HEK293 (cell line): Measurements from ENCODE around the gene HPS4.

Experiments used
- CTCF ChIA-PET: fragments of 350-600 bp; formaldehyde crosslinking; extraction: SDS; loops from one replicate; lab custom pipeline; 2021; ENCODE audit warnings: antibody characterized with exemption; lab: Yijun Ruan, JAX
- POLR2A ChIA-PET: fragments of 300-600 bp; formaldehyde crosslinking; extraction: SDS; loops from one replicate; lab custom pipeline; 2020; ENCODE audit warnings: antibody characterized with exemption, inconsistent platforms; lab: Yijun Ruan, JAX
- H3K27ac ChIP-seq: fragments of 200-500 bp; sonication (Bioruptor generic); 2 replicates; pipeline ENCODE4 v1.5.1; 2014; ENCODE audit warnings: low read depth, low read length, control low read depth, inconsistent platforms; ENCODE audit errors: extremely low read depth
- H3K36me3 ChIP-seq, 2 experiments: fragments of 200-500 bp in 1 of 2; sonication (Bioruptor generic) in 1 of 2; 1 replicate in 1 of 2; 2 replicates in 1 of 2; pipeline ENCODE4 v1.5.1; 2014 to 2017; ENCODE audit warnings: inconsistent platforms in 2 of 2, low read length in 2 of 2; ENCODE audit not compliant: control insufficient read depth in 2 of 2, insufficient read depth in 1 of 2
- H3K4me1 ChIP-seq: fragments of 200-500 bp; sonication (Bioruptor generic); 2 replicates; pipeline ENCODE4 v1.5.1; 2014; ENCODE audit warnings: mild to moderate bottlenecking, low read length, inconsistent platforms; ENCODE audit not compliant: control insufficient read depth, insufficient read depth
- H3K4me3 ChIP-seq: 2 replicates; pipeline ENCODE4 v1.5.1; 2011; ENCODE audit warnings: low read depth, mild to moderate bottlenecking, control low read depth, low read length, moderate library complexity
- H3K9me3 ChIP-seq: fragments of 200-500 bp; sonication (Bioruptor generic); 2 replicates; pipeline ENCODE4 v1.5.1; 2014; ENCODE audit warnings: low read depth, low read length, inconsistent platforms; ENCODE audit not compliant: control insufficient read depth, insufficient read depth
- KLF8 ChIP-seq: fragments of 450-650 bp; formaldehyde crosslinking; IDR thresholded peaks from 2 replicates; pipeline ENCODE4 v1.5.1; 2016; ENCODE audit warnings: missing biosample characterization, missing genetic modification characterization
- REPIN1 ChIP-seq: fragments of 450-650 bp; formaldehyde crosslinking; IDR thresholded peaks from 2 replicates; pipeline ENCODE4 v1.5.1; 2017; ENCODE audit warnings: missing biosample characterization, missing genetic modification characterization, low read depth
- ZEB2 ChIP-seq: fragments of 450-650 bp; formaldehyde crosslinking; IDR thresholded peaks from 2 replicates; pipeline ENCODE4 v1.5.1; 2016; ENCODE audit warnings: missing biosample characterization, missing genetic modification characterization
- ZNF133 ChIP-seq: fragments of 450-650 bp; formaldehyde crosslinking; IDR thresholded peaks from 2 replicates; pipeline ENCODE4 v1.5.1; 2016; ENCODE audit warnings: missing biosample characterization, missing genetic modification characterization
- ZNF140 ChIP-seq: fragments of 450-650 bp; formaldehyde crosslinking; IDR thresholded peaks from 2 replicates; pipeline ENCODE4 v1.5.1; 2016; ENCODE audit warnings: missing biosample characterization, missing genetic modification characterization
- ZNF311 ChIP-seq: fragments of 450-650 bp; formaldehyde crosslinking; IDR thresholded peaks from 2 replicates; pipeline ENCODE4 v1.5.1; 2017; ENCODE audit warnings: missing biosample characterization, missing genetic modification characterization, borderline replicate concordance
- ZNF335 ChIP-seq: fragments of 450-650 bp; formaldehyde crosslinking; conservative IDR thresholded peaks from 2 replicates; pipeline ENCODE4 v1.5.1; 2016; ENCODE audit warnings: missing biosample characterization, missing genetic modification characterization
- ZNF354C ChIP-seq: fragments of 450-650 bp; formaldehyde crosslinking; IDR thresholded peaks from 2 replicates; pipeline ENCODE4 v1.5.1; 2016; ENCODE audit warnings: missing biosample characterization, missing genetic modification characterization, low read depth, borderline replicate concordance
- ZNF394 ChIP-seq: fragments of 450-650 bp; formaldehyde crosslinking; IDR thresholded peaks from 2 replicates; pipeline ENCODE4 v1.5.1; 2016; ENCODE audit warnings: missing biosample characterization, missing genetic modification characterization, mild to moderate bottlenecking, moderate library complexity, borderline replicate concordance
- ZNF514 ChIP-seq: fragments of 450-650 bp; formaldehyde crosslinking; IDR thresholded peaks from 2 replicates; pipeline ENCODE4 v1.5.1; 2016; ENCODE audit warnings: missing biosample characterization, missing genetic modification characterization
- ZNF654 ChIP-seq: fragments of 450-650 bp; formaldehyde crosslinking; IDR thresholded peaks from 2 replicates; pipeline ENCODE4 v1.5.1; 2016; ENCODE audit warnings: low read depth, missing biosample characterization, missing genetic modification characterization
- ZNF747 ChIP-seq: fragments of 450-650 bp; formaldehyde crosslinking; IDR thresholded peaks from 2 replicates; pipeline ENCODE4 v1.5.1; 2016; ENCODE audit warnings: missing biosample characterization, missing genetic modification characterization
- ZNF776 ChIP-seq: fragments of 450-650 bp; formaldehyde crosslinking; IDR thresholded peaks from 2 replicates; pipeline ENCODE4 v1.5.0; 2017; ENCODE audit warnings: missing biosample characterization, missing genetic modification characterization, borderline replicate concordance
- ZNF837 ChIP-seq: fragments of 450-650 bp; formaldehyde crosslinking; IDR thresholded peaks from 2 replicates; pipeline ENCODE4 v1.5.1; 2016; ENCODE audit warnings: missing biosample characterization, missing genetic modification characterization
- ZSCAN23 ChIP-seq: fragments of 450-650 bp; formaldehyde crosslinking; IDR thresholded peaks from 2 replicates; pipeline ENCODE4 v1.5.1; 2016; ENCODE audit warnings: missing biosample characterization, missing genetic modification characterization
- TF ChIP-seq, protein P1 (sequence below): fragments of 450-650 bp; formaldehyde crosslinking; IDR thresholded peaks from 2 replicates; pipeline ENCODE4 v1.5.1; 2017; ENCODE audit warnings: missing biosample characterization, missing genetic modification characterization
- TF ChIP-seq, protein P2 (sequence below): fragments of 450-650 bp; formaldehyde crosslinking; conservative IDR thresholded peaks from 2 replicates; pipeline ENCODE4 v1.5.1; 2016; ENCODE audit warnings: low read depth, missing biosample characterization, missing genetic modification characterization
- TF ChIP-seq, protein P3 (sequence below): fragments of 450-650 bp; formaldehyde crosslinking; IDR thresholded peaks from 2 replicates; pipeline ENCODE4 v1.5.1; 2016; ENCODE audit warnings: missing biosample characterization, missing genetic modification characterization
- TF ChIP-seq, protein P4 (sequence below): fragments of 450-650 bp; formaldehyde crosslinking; IDR thresholded peaks from 2 replicates; pipeline ENCODE4 v1.5.1; 2017; ENCODE audit warnings: missing biosample characterization, missing genetic modification characterization
- TF ChIP-seq, protein P5 (sequence below): fragments of 450-650 bp; formaldehyde crosslinking; IDR thresholded peaks from 2 replicates; pipeline ENCODE4 v1.5.1; 2016; ENCODE audit warnings: missing biosample characterization, missing genetic modification characterization
- TF ChIP-seq, protein P6 (sequence below): fragments of 450-650 bp; IDR thresholded peaks from 2 replicates; pipeline ENCODE4 v1.5.1; 2018; ENCODE audit warnings: missing biosample characterization, missing genetic modification characterization

HPS4 gene

DNA sequence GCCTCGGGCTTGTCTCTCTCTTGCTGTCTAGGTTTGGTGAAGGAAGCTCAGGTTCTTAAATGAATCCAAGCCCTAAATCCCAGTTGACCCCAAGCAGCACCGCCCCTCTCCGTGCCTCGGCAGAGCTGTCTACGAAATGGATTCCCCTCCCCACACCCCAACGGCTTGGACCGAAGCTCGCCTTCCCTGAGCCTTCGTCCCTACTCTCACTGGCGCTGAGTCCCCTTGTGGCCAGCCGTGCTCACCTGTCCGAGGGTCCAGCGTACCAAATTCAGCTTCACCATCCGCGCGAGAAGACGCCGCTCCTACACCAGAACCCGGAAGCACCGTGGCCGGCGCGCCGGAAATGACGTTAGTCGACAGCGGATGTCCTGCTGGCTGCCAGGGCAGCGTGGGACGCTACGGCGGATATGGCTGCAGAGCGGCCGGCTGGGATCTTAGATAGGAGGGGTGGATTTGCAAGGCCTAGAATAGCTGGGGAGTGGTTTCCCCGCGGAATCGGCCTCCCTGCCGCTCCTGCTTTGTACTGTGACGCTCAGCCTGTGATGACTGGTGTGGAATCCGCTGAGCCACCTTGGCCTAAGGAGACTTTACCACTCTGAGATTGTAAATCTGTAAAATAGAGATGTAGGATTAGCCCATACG lies 28.7 kb upstream of the HPS4 start, which contains the start of gene TFIP11 (continued):
- TF ChIP-seq, protein P1, sequence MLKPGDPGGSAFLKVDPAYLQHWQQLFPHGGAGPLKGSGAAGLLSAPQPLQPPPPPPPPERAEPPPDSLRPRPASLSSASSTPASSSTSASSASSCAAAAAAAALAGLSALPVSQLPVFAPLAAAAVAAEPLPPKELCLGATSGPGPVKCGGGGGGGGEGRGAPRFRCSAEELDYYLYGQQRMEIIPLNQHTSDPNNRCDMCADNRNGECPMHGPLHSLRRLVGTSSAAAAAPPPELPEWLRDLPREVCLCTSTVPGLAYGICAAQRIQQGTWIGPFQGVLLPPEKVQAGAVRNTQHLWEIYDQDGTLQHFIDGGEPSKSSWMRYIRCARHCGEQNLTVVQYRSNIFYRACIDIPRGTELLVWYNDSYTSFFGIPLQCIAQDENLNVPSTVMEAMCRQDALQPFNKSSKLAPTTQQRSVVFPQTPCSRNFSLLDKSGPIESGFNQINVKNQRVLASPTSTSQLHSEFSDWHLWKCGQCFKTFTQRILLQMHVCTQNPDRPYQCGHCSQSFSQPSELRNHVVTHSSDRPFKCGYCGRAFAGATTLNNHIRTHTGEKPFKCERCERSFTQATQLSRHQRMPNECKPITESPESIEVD (tag by site-specific recombination) = no peak
- TF ChIP-seq ZNF133 (tag by site-specific recombination) = no peak
- no peak for TF ChIP-seq ZNF311
- no peak for TF ChIP-seq REPIN1 (tag by site-specific recombination)
- TF ChIP-seq KLF8 = peak; percentile 66; the same call in 1 of the 2 replicates
- TF ChIP-seq ZNF394 (tag by site-specific recombination) = no peak
- TF ChIP-seq, protein P2, sequence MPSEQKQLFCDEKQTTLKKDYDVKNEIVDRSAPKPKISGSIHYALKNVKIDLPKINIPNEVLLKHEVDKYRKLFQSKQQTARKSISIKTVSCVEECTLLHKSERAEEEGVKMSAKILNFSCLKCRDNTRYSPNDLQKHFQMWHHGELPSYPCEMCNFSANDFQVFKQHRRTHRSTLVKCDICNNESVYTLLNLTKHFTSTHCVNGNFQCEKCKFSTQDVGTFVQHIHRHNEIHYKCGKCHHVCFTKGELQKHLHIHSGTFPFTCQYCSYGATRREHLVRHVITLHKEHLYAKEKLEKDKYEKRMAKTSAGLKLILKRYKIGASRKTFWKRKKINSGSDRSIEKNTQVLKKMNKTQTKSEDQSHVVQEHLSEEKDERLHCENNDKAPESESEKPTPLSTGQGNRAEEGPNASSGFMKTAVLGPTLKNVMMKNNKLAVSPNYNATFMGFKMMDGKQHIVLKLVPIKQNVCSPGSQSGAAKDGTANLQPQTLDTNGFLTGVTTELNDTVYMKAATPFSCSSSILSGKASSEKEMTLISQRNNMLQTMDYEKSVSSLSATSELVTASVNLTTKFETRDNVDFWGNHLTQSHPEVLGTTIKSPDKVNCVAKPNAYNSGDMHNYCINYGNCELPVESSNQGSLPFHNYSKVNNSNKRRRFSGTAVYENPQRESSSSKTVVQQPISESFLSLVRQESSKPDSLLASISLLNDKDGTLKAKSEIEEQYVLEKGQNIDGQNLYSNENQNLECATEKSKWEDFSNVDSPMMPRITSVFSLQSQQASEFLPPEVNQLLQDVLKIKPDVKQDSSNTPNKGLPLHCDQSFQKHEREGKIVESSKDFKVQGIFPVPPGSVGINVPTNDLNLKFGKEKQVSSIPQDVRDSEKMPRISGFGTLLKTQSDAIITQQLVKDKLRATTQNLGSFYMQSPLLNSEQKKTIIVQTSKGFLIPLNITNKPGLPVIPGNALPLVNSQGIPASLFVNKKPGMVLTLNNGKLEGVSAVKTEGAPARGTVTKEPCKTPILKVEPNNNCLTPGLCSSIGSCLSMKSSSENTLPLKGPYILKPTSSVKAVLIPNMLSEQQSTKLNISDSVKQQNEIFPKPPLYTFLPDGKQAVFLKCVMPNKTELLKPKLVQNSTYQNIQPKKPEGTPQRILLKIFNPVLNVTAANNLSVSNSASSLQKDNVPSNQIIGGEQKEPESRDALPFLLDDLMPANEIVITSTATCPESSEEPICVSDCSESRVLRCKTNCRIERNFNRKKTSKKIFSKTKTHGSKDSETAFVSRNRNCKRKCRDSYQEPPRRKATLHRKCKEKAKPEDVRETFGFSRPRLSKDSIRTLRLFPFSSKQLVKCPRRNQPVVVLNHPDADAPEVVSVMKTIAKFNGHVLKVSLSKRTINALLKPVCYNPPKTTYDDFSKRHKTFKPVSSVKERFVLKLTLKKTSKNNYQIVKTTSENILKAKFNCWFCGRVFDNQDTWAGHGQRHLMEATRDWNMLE (tag by site-specific recombination) = peak; percentile 92

DNA sequence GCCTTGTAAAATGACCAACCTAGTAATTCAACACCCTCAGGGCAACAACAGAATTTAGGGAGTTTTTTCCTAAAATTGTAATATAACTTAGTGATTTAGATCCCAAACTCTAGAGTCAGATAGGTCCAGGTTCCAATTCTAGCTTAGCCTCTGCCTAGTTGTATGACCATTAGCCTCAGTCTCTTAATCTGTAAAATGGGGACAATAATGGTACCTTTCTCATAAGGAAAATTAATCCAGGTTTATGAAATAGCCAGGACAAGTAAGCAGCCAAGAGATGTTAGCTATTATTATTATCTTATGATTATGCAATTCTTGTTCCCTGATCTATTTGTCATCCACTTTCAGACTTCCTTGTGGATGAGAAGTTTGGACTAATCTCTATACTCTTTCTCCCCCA lies 24.6 kb upstream of the HPS4 start:
- no peak overlapping the region for H3K4me3 ChIP-seq
- H3K36me3 ChIP-seq = peaks cover 66 to 75% of the 10 kb centered on the region in 2 experiments
- H3K9me3 ChIP-seq = no peaks in the 10 kb centered on the region
- ChIA-PET POLR2A (no interaction called here), CTCF (interaction anchor here (0.7 kb wide), 1 partner anchor 157 kb away, joined by 3 read pairs; no protein-coding TSS in a partner anchor)
- H3K27ac ChIP-seq = no peak overlapping the region
- H3K4me1 ChIP-seq = no peaks in the 10 kb centered on the region
- TF ChIP-seq, protein P3, sequence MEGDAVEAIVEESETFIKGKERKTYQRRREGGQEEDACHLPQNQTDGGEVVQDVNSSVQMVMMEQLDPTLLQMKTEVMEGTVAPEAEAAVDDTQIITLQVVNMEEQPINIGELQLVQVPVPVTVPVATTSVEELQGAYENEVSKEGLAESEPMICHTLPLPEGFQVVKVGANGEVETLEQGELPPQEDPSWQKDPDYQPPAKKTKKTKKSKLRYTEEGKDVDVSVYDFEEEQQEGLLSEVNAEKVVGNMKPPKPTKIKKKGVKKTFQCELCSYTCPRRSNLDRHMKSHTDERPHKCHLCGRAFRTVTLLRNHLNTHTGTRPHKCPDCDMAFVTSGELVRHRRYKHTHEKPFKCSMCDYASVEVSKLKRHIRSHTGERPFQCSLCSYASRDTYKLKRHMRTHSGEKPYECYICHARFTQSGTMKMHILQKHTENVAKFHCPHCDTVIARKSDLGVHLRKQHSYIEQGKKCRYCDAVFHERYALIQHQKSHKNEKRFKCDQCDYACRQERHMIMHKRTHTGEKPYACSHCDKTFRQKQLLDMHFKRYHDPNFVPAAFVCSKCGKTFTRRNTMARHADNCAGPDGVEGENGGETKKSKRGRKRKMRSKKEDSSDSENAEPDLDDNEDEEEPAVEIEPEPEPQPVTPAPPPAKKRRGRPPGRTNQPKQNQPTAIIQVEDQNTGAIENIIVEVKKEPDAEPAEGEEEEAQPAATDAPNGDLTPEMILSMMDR (tag by site-specific recombination) = no peak
- TF ChIP-seq ZNF747 (tag by site-specific recombination) (no peak), ZNF837 (tag by site-specific recombination) (no peak), ZNF335 (tag by site-specific recombination) (no peak), ZSCAN23 (tag by site-specific recombination) (no peak), ZNF354C (tag by site-specific recombination) (no peak), ZNF654 (tag by site-specific recombination) (no peak), ZNF776 (no peak), ZNF514 (tag by site-specific recombination) (no peak), ZNF140 (tag by site-specific recombination) (no peak), ZEB2 (tag by site-specific recombination) (no peak)
- TF ChIP-seq, protein P4, sequence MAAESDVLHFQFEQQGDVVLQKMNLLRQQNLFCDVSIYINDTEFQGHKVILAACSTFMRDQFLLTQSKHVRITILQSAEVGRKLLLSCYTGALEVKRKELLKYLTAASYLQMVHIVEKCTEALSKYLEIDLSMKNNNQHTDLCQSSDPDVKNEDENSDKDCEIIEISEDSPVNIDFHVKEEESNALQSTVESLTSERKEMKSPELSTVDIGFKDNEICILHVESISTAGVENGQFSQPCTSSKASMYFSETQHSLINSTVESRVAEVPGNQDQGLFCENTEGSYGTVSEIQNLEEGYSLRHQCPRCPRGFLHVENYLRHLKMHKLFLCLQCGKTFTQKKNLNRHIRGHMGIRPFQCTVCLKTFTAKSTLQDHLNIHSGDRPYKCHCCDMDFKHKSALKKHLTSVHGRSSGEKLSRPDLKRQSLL = no peak
- TF ChIP-seq, protein P5, sequence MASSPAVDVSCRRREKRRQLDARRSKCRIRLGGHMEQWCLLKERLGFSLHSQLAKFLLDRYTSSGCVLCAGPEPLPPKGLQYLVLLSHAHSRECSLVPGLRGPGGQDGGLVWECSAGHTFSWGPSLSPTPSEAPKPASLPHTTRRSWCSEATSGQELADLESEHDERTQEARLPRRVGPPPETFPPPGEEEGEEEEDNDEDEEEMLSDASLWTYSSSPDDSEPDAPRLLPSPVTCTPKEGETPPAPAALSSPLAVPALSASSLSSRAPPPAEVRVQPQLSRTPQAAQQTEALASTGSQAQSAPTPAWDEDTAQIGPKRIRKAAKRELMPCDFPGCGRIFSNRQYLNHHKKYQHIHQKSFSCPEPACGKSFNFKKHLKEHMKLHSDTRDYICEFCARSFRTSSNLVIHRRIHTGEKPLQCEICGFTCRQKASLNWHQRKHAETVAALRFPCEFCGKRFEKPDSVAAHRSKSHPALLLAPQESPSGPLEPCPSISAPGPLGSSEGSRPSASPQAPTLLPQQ (tag by site-specific recombination) = no peak
- TF ChIP-seq, protein P6, sequence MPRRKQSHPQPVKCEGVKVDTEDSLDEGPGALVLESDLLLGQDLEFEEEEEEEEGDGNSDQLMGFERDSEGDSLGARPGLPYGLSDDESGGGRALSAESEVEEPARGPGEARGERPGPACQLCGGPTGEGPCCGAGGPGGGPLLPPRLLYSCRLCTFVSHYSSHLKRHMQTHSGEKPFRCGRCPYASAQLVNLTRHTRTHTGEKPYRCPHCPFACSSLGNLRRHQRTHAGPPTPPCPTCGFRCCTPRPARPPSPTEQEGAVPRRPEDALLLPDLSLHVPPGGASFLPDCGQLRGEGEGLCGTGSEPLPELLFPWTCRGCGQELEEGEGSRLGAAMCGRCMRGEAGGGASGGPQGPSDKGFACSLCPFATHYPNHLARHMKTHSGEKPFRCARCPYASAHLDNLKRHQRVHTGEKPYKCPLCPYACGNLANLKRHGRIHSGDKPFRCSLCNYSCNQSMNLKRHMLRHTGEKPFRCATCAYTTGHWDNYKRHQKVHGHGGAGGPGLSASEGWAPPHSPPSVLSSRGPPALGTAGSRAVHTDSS (tag by site-specific recombination) = no peak
- TF ChIP-seq, protein P1 (tag by site-specific recombination) = no peak
